Keratinocyte (primary cell): ENCODE results near the gene ATXN7.

Source experiments
- EZH2 ChIP-seq: IDR thresholded peaks from one replicate; pipeline ENCODE4 v1.6.1; 2012; ENCODE audit warnings: inconsistent platforms, mild to moderate bottlenecking, low read length, moderate library complexity
- TF ChIP-seq, protein P1 (sequence below), 3 experiments: IDR thresholded peaks in 1 of 3; conservative IDR thresholded peaks in 1 of 3; optimal IDR thresholded peaks in 1 of 3; 2 replicates in 2 of 3; 3 replicates in 1 of 3; pipeline versions ENCODE3 to v1.5.1; 2011; ENCODE audit warnings: low read length in 3 of 3, mild to moderate bottlenecking in 3 of 3, moderate library complexity in 2 of 3, control low read depth in 1 of 3, inconsistent platforms in 1 of 3; ENCODE audit not compliant: insufficient read depth in 2 of 3; ENCODE audit errors: extremely low read depth in 1 of 3

DNA sequence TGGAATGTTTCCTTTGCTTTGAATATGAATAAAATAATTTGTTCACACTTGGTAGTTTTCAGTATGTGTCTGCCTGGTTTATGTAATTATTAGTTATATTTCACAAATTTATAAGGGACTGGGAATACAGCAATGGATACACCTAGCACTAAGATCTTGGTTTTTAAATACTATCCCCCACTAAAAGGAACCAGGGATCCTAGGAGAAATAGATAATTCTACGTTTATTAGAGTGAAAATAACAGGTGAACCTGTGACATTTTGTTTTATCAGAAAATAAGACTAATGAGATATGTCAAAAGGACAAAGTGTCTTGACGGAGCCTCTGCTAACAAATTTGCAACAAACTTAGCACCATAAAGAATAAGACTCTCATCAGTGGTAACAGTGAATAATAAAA is 156.2 kb downstream of the ATXN7 start:
- TF ChIP-seq, protein P1, sequence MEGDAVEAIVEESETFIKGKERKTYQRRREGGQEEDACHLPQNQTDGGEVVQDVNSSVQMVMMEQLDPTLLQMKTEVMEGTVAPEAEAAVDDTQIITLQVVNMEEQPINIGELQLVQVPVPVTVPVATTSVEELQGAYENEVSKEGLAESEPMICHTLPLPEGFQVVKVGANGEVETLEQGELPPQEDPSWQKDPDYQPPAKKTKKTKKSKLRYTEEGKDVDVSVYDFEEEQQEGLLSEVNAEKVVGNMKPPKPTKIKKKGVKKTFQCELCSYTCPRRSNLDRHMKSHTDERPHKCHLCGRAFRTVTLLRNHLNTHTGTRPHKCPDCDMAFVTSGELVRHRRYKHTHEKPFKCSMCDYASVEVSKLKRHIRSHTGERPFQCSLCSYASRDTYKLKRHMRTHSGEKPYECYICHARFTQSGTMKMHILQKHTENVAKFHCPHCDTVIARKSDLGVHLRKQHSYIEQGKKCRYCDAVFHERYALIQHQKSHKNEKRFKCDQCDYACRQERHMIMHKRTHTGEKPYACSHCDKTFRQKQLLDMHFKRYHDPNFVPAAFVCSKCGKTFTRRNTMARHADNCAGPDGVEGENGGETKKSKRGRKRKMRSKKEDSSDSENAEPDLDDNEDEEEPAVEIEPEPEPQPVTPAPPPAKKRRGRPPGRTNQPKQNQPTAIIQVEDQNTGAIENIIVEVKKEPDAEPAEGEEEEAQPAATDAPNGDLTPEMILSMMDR (optimal IDR thresholded peaks at IDR 0.05 in 1 of 3, IDR thresholded peaks at IDR 0.05 in 1 of 3, conservative IDR thresholded peaks at IDR 0.05 in 1 of 3; ENCODE audit: extremely low read depth in 1 of 3, insufficient read depth in 2 of 3, low read length in 3 of 3): no peak
- TF ChIP-seq EZH2: no peak
